NB4 (cell line): ENCODE data around the gene CFAP43.

Experiments
- CTCF ChIP-seq: IDR thresholded peaks from one replicate; pipeline ENCODE4 v1.5.1; 2012; ENCODE audit warnings: low read depth, low read length
- MYC ChIP-seq: IDR thresholded peaks from 2 replicates; pipeline ENCODE4 v1.6.1; 2011; ENCODE audit warnings: low read depth, low read length

GRCh38 chr10:104250371-104250770, 18.2 kb upstream of the CFAP43 start:
- TF ChIP-seq MYC: no peak
- TF ChIP-seq CTCF: no peak
